WTC11 (cell line): ENCODE results near the gene ADRA2C. TPM values are rescaled to one million over a fixed set of nuclear protein-coding genes. Genes with fewer than 3 reads are reported as not detected.

Source experiments
- AFF4 ChIP-seq: sonication (generic); formaldehyde crosslinking; IDR thresholded peaks from 2 replicates; pipeline ENCODE4 v1.8.1; 2023; ENCODE audit warnings: mild to moderate bottlenecking, missing genetic modification reagents, borderline replicate concordance
- AR ChIP-seq: fragments of 250-450 bp; sonication (Bioruptor Pico); IDR thresholded peaks from 2 replicates; pipeline ENCODE4 v1.9.0; 2021; ENCODE audit warnings: mild to moderate bottlenecking
- ARID4B ChIP-seq: sonication (generic); formaldehyde crosslinking; IDR thresholded peaks from 2 replicates; pipeline ENCODE4 v1.8.0; 2023; ENCODE audit warnings: missing genetic modification reagents, mild to moderate bottlenecking, borderline replicate concordance
- ATF1 ChIP-seq: sonication (generic); formaldehyde crosslinking; IDR thresholded peaks from 2 replicates; pipeline ENCODE4 v1.8.1; 2023; ENCODE audit warnings: mild to moderate bottlenecking, moderate library complexity, missing genetic modification reagents
- ATF2 ChIP-seq: sonication (generic); formaldehyde crosslinking; IDR thresholded peaks from 2 replicates; pipeline ENCODE4 v1.8.1; 2022; ENCODE audit warnings: low read depth, missing genetic modification reagents, borderline replicate concordance
- E2F4 ChIP-seq: sonication (generic); formaldehyde crosslinking; IDR thresholded peaks from 2 replicates; pipeline ENCODE4 v1.8.1; 2022; ENCODE audit warnings: low read depth, mild to moderate bottlenecking, moderate library complexity, missing genetic modification reagents, borderline replicate concordance
- ESRRA ChIP-seq: sonication (generic); formaldehyde crosslinking; IDR thresholded peaks from 2 replicates; pipeline ENCODE4 v1.8.1; 2022; ENCODE audit warnings: mild to moderate bottlenecking, missing genetic modification reagents, borderline replicate concordance
- IRF2 ChIP-seq: sonication (generic); formaldehyde crosslinking; IDR thresholded peaks from 2 replicates; pipeline ENCODE4 v1.8.0; 2022; ENCODE audit warnings: low read depth, missing genetic modification reagents, borderline replicate concordance
- JAZF1 ChIP-seq: fragments of 250-450 bp; sonication (Bioruptor Pico); IDR thresholded peaks from 2 replicates; pipeline ENCODE4 v1.9.0; 2021; ENCODE audit warnings: moderate library complexity, mild to moderate bottlenecking, inconsistent platforms
- STAT6 ChIP-seq: sonication (generic); formaldehyde crosslinking; conservative IDR thresholded peaks from 2 replicates; pipeline ENCODE4 v1.8.1; 2023; ENCODE audit warnings: mild to moderate bottlenecking, low read depth, missing genetic modification reagents, moderate library complexity
- TEAD1 ChIP-seq: sonication (generic); formaldehyde crosslinking; IDR thresholded peaks from 2 replicates; pipeline ENCODE4 v1.8.0; 2022; ENCODE audit warnings: mild to moderate bottlenecking, missing genetic modification reagents
- USF2 ChIP-seq: sonication (generic); formaldehyde crosslinking; IDR thresholded peaks from 2 replicates; pipeline ENCODE4 v1.8.1; 2023; ENCODE audit warnings: mild to moderate bottlenecking, missing genetic modification reagents, moderate library complexity
- ZNF281 ChIP-seq: sonication (generic); formaldehyde crosslinking; IDR thresholded peaks from 2 replicates; pipeline ENCODE4 v1.8.0; 2023; ENCODE audit warnings: mild to moderate bottlenecking, missing genetic modification reagents
- total RNA-seq: library from RNA; stranded (reverse); gene quantifications from 3 replicates; pipeline ENCODE4 v1.2.3, GENCODE V29; 2021

Gene ADRA2C
- total RNA-seq, 1 experiment from 2014 or later = 21.8 TPM

GRCh38 chr4:3756343-3757059, 9.7 kb upstream of the ADRA2C start (continued):
- TF ChIP-seq ZNF281 (CRISPR knock-in tag) (no peak), IRF2 (CRISPR knock-in tag) (no peak), ESRRA (CRISPR knock-in tag) (no peak), USF2 (peak; percentile 97), ARID4B (CRISPR knock-in tag) (no peak), TEAD1 (CRISPR knock-in tag) (no peak), AFF4 (no peak), ATF2 (no peak), STAT6 (CRISPR knock-in tag) (no peak), AR (no peak), JAZF1 (CRISPR knock-in tag) (no peak), E2F4 (CRISPR knock-in tag) (no peak), ATF1 (CRISPR knock-in tag) (no peak)
